ENCODE measurements around the gene PPP3CA.

DNA sequence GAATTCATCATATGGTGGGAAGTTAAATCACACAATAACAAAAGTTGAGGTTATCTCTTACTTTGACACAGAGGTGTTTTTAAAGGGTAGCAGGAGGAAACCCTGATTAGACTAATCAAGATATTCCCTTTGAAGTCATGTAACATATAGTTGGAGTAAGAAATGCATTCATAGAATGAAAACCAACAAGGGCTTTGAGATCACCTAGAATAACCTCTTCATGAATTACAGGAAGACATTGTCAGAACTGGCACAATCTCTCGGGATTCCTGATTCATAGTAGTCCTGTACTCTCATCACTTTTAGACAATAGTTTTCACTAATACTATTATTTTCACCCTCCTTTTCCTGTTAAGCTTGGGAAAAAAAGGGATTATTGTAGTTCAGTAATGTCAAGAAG lies 170.2 kb downstream of the PPP3CA start:
- TF ChIP-seq POLR2A (IDR thresholded peaks at IDR 0.05) = no peak
- TF ChIP-seq CTCF (IDR thresholded peaks at IDR 0.05) = no peak
